ENCODE measurements around the gene SCGB2A2. TPM values are rescaled to one million over a fixed set of nuclear protein-coding genes. Genes with fewer than 3 reads are reported as not detected.

Gene SCGB2A2
- total and polyA plus RNA-seq, 2 experiments from 2014 or later, result not detected

GRCh38 chr11:62241095-62241494, 28.9 kb upstream of the SCGB2A2 start:
- Mint-ChIP-seq H3K27ac (no peak overlapping the region), H3K4me3 (no peak overlapping the region), H3K4me1 (no peaks in the 10 kb centered on the region; the same call in 2 of the 3 replicates), H3K9me3 (no peaks in the 10 kb centered on the region), H3K27me3 (ENCODE audit: insufficient read depth, low read depth, poor library complexity) (peaks cover 4% of the 10 kb centered on the region), H3K36me3 (ENCODE audit: low read depth) (no peaks in the 10 kb centered on the region)
- H3K4me2 ChIP-seq, result no peak overlapping the region
- H3K36me3 ChIP-seq (ENCODE audit: insufficient read depth), result no peaks in the 10 kb centered on the region
- no peak for DNase-seq (ENCODE audit: low spot score)
- H3K4me3 ChIP-seq, result no peak overlapping the region
- no peak for ATAC-seq
- H4K20me1 ChIP-seq (replicated peaks; ENCODE audit: insufficient read depth), result no peaks in the 10 kb centered on the region
- no peaks in the 10 kb centered on the region for H3K79me2 ChIP-seq (replicated peaks; ENCODE audit: insufficient read depth)
- no peaks in the 10 kb centered on the region for H3K9me2 ChIP-seq (ENCODE audit: insufficient read depth)
- no peak overlapping the region for H3K27ac ChIP-seq (ENCODE audit: low read depth)
- no peaks in the 10 kb centered on the region for H3K27me3 ChIP-seq (ENCODE audit: insufficient read depth)
- TF ChIP-seq ZNF331 (CRISPR knock-in tag; IDR thresholded peaks at IDR 0.05; ENCODE audit: low read depth) (no peak), JUNB (IDR thresholded peaks at IDR 0.05; ENCODE audit: unreplicated experiment) (no peak), EZH2phosphoT487 (IDR thresholded peaks at IDR 0.05; ENCODE audit: unreplicated experiment) (no peak)
- no peaks in the 10 kb centered on the region for H3K4me1 ChIP-seq (ENCODE audit: insufficient read depth)
- no peak overlapping the region for H2AFZ ChIP-seq
- H3F3A ChIP-seq (replicated peaks; ENCODE audit: low read depth), result no peaks in the 10 kb centered on the region

GRCh38 chr11:62242021-62242420, 27.9 kb upstream of the SCGB2A2 start, which contains the start of gene SCGB1D2:
Gene SCGB1D2, plus strand, starts transcription at chr11:62242239. Its CDS starts 69 bp downstream, at chr11:62242308.
- Histone ChIP-seq H3K79me2 (replicated peaks; ENCODE audit: insufficient read depth) (no peaks in the 10 kb centered on the region), H2AFZ (no peak within 1 kb of the TSS; the same call in 1 of the 2 replicates), H3K4me2 (no peak within 1 kb of the TSS), H3F3A (replicated peaks; ENCODE audit: low read depth) (no peaks in the 10 kb centered on the region), H3K27ac (ENCODE audit: low read depth) (no peak within 1 kb of the TSS), H3K9me2 (ENCODE audit: insufficient read depth) (no peaks in the 10 kb centered on the region), H4K20me1 (replicated peaks; ENCODE audit: insufficient read depth) (no peaks in the 10 kb centered on the region), H3K4me1 (ENCODE audit: insufficient read depth) (no peaks in the 10 kb centered on the region), H3K27me3 (ENCODE audit: insufficient read depth) (no peaks in the 10 kb centered on the region), H3K36me3 (ENCODE audit: insufficient read depth) (no peaks in the 10 kb centered on the region), H3K4me3 (no peak within 1 kb of the TSS)
- peak; percentile 17 for DNase-seq (ENCODE audit: low spot score)
- Mint-ChIP-seq H3K27me3 (ENCODE audit: insufficient read depth, low read depth, poor library complexity) (peaks cover 6% of the 10 kb centered on the region), H3K4me3 (no peak within 1 kb of the TSS), H3K36me3 (ENCODE audit: low read depth) (no peaks in the 10 kb centered on the region), H3K9me3 (no peaks in the 10 kb centered on the region), H3K4me1 (no peaks in the 10 kb centered on the region; the same call in 2 of the 3 replicates), H3K27ac (no peak within 1 kb of the TSS)
- ATAC-seq, result peak; percentile 55
- TF ChIP-seq NANOG (IDR thresholded peaks at IDR 0.05; ENCODE audit: borderline replicate concordance) (no peak), EZH2phosphoT487 (IDR thresholded peaks at IDR 0.05; ENCODE audit: unreplicated experiment) (no peak), EZH2 (IDR thresholded peaks at IDR 0.05; ENCODE audit: low read depth, unreplicated experiment) (no peak), ZNF114 (CRISPR knock-in tag; IDR thresholded peaks at IDR 0.05) (no peak), REST (IDR thresholded peaks at IDR 0.05; ENCODE audit: unreplicated experiment) (no peak), JUNB (IDR thresholded peaks at IDR 0.05; ENCODE audit: unreplicated experiment) (no peak), ETS1 (IDR thresholded peaks at IDR 0.05) (no peak), ZNF462 (CRISPR knock-in tag; IDR thresholded peaks at IDR 0.05) (no peak), POLR2AphosphoS5 (IDR thresholded peaks at IDR 0.05; ENCODE audit: low read depth) (no peak), ZNF331 (CRISPR knock-in tag; IDR thresholded peaks at IDR 0.05; ENCODE audit: low read depth) (no peak), CREB1 (CRISPR knock-in tag; IDR thresholded peaks at IDR 0.05; ENCODE audit: low read depth) (no peak)

Measured in GM23338 (cell line).